AG04449 (cell line): ENCODE data around the gene DYNC2H1.

Source experiments
- CTCF ChIA-PET: fragments of 350-600 bp; formaldehyde crosslinking; extraction: SDS; loops from one replicate; lab custom pipeline; 2021; ENCODE audit warnings: antibody characterized with exemption; lab: Yijun Ruan, JAX
- POLR2A ChIA-PET: fragments of 400-600, 350-600 bp; formaldehyde crosslinking; extraction: SDS; loops from one replicate; lab custom pipeline; 2020; ENCODE audit warnings: antibody characterized with exemption, inconsistent platforms; lab: Yijun Ruan, JAX
- DNase-seq: peaks from one replicate; pipeline ENCODE4 v3.0.0-alpha.2; 2010; ENCODE audit warnings: low read depth, low spot score
- H3K4me3 ChIP-seq: 2 replicates; pipeline ENCODE4 v1.5.1; 2011; ENCODE audit warnings: low read depth, mild to moderate bottlenecking, control low read depth, low read length
- TF ChIP-seq, protein P1 (sequence below): IDR thresholded peaks from one replicate; pipeline ENCODE4 v1.5.1; 2011; ENCODE audit warnings: mild to moderate bottlenecking, moderate library complexity, low read length, control low read depth, inconsistent platforms; ENCODE audit not compliant: insufficient read depth; ENCODE audit errors: missing control alignments

DYNC2H1 gene

DNA sequence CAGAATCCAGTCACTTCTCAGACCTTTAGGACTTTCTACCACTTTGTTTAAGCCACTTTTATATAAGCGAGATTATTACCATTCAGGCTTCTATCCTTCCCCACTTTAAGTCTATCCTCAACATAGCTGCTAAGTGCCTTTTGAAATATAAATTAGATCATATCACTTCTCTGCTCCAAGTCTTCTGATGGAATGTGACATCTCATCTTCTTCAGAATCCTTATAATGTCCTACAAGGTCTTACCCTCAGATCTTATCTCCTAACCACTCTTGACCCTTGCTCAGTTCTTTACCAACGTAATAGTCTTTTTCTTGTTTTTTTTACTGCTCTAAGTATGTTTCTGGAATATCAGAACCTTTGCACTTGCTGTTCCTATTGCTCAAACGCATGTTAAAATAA lies 188.7 kb downstream of the DYNC2H1 start:
- no peak for DNase-seq
- ChIA-PET CTCF (no interaction called here), POLR2A (no interaction called here)
- TF ChIP-seq, protein P1, sequence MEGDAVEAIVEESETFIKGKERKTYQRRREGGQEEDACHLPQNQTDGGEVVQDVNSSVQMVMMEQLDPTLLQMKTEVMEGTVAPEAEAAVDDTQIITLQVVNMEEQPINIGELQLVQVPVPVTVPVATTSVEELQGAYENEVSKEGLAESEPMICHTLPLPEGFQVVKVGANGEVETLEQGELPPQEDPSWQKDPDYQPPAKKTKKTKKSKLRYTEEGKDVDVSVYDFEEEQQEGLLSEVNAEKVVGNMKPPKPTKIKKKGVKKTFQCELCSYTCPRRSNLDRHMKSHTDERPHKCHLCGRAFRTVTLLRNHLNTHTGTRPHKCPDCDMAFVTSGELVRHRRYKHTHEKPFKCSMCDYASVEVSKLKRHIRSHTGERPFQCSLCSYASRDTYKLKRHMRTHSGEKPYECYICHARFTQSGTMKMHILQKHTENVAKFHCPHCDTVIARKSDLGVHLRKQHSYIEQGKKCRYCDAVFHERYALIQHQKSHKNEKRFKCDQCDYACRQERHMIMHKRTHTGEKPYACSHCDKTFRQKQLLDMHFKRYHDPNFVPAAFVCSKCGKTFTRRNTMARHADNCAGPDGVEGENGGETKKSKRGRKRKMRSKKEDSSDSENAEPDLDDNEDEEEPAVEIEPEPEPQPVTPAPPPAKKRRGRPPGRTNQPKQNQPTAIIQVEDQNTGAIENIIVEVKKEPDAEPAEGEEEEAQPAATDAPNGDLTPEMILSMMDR, result no peak
- no peak overlapping the region for H3K4me3 ChIP-seq

DNA sequence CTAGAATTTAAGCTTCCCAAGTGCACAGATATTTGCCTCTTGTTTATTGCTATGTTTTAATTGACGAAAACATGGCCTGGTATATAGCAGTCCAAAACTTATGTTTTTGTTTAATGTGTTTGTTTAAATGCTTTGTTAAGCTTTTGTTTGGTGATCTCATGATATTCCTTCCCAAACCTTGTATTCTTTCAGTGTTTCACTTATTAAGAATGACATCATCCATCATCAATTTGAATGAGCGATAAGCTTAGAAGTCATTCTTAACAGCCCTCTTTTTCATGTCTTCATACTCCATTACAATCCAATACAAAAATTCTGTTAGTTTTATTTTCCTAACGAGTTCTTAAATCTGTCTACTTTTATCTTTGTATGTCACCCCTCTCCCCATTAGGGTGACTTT lies 206.0 kb downstream of the DYNC2H1 start:
- TF ChIP-seq, protein P1, result no peak
- ChIA-PET CTCF (interaction anchor here (1.1 to 2.3 kb wide), 4 partner anchors 10 to 285 kb away, joined by 3 to 10 read pairs (median 6); no protein-coding TSS in a partner anchor), POLR2A (no interaction called here)

DNA sequence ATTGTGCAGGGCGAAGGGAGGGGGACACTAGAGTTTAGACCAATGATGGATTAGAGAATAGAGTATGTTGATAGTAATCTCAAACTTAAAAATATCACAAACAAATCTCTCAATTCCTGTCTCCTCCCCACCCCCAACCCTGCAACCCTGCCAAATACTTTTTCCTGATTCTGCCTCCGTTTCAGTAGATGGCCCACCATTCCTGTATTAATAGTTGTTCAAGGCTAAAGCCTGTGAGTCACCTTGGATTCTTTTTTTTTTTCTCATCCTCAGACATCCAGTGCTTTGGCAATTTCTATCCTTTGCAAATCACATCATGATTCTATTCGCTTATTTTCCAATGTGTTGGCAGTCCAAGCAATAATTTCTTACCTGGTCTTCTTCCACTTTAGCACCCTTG lies 207.9 kb downstream of the DYNC2H1 start:
- no peak for DNase-seq
- ChIA-PET POLR2A (no interaction called here), CTCF (interaction anchor here (1.2 kb wide), 1 partner anchor 8 kb away, joined by 5 read pairs; no protein-coding TSS in a partner anchor)

More for the DNA sequence above, 206.0 kb downstream of the DYNC2H1 start:
- DNase-seq, result no peak
- no peak overlapping the region for H3K4me3 ChIP-seq

DNA sequence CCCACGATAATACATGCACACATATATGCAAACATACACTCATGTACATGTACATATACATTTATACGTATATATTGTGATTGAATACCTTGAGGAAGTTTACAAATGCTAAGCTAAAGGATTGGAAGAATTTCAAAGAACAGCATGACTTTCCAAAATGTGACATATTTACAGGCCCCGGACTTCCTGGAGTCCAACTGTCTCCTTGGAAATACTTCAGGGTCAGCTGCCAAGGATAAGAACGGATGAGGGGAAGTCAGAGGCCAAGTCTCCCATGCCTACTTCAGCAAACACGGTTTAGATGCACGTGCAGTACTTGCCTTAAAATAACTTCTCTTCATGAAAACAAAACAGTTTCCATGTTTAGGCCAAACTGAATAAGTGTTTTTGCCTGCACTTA lies 213.6 kb downstream of the DYNC2H1 start:
- DNase-seq, result no peak
- POLR2A ChIA-PET, result no interaction called here
- CTCF ChIA-PET, result interaction anchor here (0.7 to 7.3 kb wide), 9 partner anchors 8 to 286 kb away, joined by 3 to 91 read pairs (median 4); no protein-coding TSS in a partner anchor
- no peak overlapping the region for H3K4me3 ChIP-seq
- TF ChIP-seq, protein P1, result no peak

More for the DNA sequence above, 207.9 kb downstream of the DYNC2H1 start:
- H3K4me3 ChIP-seq, result no peak overlapping the region
- TF ChIP-seq, protein P1, result no peak

DNA sequence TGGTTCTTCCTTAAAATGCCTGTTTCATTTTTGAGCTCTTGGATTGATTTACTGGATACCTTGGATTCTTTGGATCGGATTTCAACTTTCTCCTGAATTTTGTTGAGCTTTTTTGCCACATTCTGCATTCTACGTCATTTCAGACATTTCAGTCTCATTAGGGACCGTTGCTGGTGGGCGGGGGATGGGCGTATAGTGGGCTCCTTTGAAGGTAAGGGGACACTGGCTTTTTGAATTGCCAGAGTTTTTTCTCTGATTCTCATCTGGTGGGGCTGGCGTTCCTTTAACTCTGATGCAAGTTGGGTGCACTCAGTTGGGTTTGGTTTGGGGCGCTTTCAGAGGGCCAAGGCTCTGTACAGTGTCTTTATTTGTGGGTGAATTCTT lies 216.5 kb downstream of the DYNC2H1 start:
- no peak for DNase-seq
- no peak overlapping the region for H3K4me3 ChIP-seq
- CTCF ChIA-PET, result interaction anchor here (0.7 to 7.3 kb wide), 24 partner anchors 9 to 327 kb away, joined by 3 to 91 read pairs (median 4); no protein-coding TSS in a partner anchor
- TF ChIP-seq, protein P1, result no peak
- POLR2A ChIA-PET, result no interaction called here

DNA sequence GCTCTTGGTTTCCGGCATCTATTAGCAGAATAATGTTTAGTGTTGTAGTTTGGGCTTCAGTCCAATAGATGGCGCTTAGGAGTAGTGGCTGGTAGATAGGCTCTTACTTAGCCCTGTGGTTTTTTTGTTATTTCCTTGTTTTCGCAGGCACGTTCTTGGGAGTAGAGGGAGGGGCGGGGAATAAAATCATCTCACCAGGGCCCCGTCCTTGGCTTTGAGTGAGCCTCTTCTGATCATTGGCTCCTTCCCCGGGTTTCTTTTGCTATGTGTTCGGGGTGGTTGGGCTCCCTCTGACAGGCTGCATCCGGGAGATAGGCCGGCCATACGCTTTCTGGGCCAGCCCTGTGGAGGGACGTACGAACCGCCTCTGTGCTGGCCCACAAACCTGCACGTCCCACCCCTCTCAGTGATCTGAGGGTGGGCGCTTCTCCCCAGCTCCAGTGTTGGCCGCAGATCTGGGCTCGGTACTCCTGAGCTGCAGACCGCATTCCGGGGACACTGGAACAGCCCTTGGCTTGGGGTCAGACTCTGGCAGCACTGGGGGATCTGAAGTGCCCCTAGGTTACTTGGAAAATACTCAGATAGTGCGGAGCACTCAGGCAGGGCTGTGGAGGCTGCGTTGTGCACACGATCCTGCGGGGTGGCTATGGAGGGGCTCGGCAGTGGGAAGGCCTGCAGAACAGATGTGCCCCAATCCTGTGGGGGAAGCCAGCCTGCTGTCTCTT lies 217.0 kb downstream of the DYNC2H1 start:
- DNase-seq, result peak; percentile 33
- TF ChIP-seq, protein P1, result peak; percentile 71
- no peak overlapping the region for H3K4me3 ChIP-seq
- ChIA-PET POLR2A (no interaction called here), CTCF (interaction anchor here (0.6 to 7.3 kb wide), 15 partner anchors 9 to 327 kb away, joined by 3 to 91 read pairs (median 5); no protein-coding TSS in a partner anchor)
